ENCODE data around the gene SGMS1. TPM values are rescaled to one million over a fixed set of nuclear protein-coding genes. Genes with fewer than 3 reads are reported as not detected.

The SGMS1 gene
- total and polyA plus RNA-seq, 2 experiments from 2014 or later: 15.0 to 34.7 TPM

GRCh38 chr10:50613150-50613549 lies 10.6 kb downstream of the SGMS1 start (continued):
- TF ChIP-seq ZNF462 (CRISPR knock-in tag; IDR thresholded peaks at IDR 0.05): no peak

- no peak overlapping the region for H3K27ac ChIP-seq (ENCODE audit: low read depth)
- TF ChIP-seq NANOG (IDR thresholded peaks at IDR 0.05; ENCODE audit: borderline replicate concordance) (no peak), JUNB (IDR thresholded peaks at IDR 0.05; ENCODE audit: unreplicated experiment) (no peak), ZNF462 (CRISPR knock-in tag; IDR thresholded peaks at IDR 0.05) (no peak), ZNF331 (CRISPR knock-in tag; IDR thresholded peaks at IDR 0.05; ENCODE audit: low read depth) (no peak), ETS1 (IDR thresholded peaks at IDR 0.05) (no peak), CREB1 (CRISPR knock-in tag; IDR thresholded peaks at IDR 0.05; ENCODE audit: low read depth) (no peak)
Observed at GRCh38 chr10:50610368-50610767, 13.4 kb downstream of the SGMS1 start.

More at GRCh38 chr10:50610368-50610767, 13.4 kb downstream of the SGMS1 start:
- no peak for DNase-seq (ENCODE audit: low spot score)
- Histone ChIP-seq H3F3A (replicated peaks; ENCODE audit: low read depth) (no peaks in the 10 kb centered on the region), H3K36me3 (ENCODE audit: insufficient read depth) (no peaks in the 10 kb centered on the region), H2AFZ (no peak overlapping the region), H3K79me2 (replicated peaks; ENCODE audit: insufficient read depth) (peaks cover 100% of the 10 kb centered on the region), H3K4me3 (no peak overlapping the region), H3K4me2 (no peak overlapping the region), H3K9me2 (ENCODE audit: insufficient read depth) (no peaks in the 10 kb centered on the region), H3K4me1 (ENCODE audit: insufficient read depth) (peaks cover 39% of the 10 kb centered on the region), H4K20me1 (replicated peaks; ENCODE audit: insufficient read depth) (peaks cover 7% of the 10 kb centered on the region; the same call in 1 of the 2 replicates), H3K27me3 (ENCODE audit: insufficient read depth) (no peaks in the 10 kb centered on the region)
- Mint-ChIP-seq H3K4me3 (no peak overlapping the region), H3K27ac (no peak overlapping the region), H3K27me3 (ENCODE audit: insufficient read depth, low read depth, poor library complexity) (peaks cover 2% of the 10 kb centered on the region), H3K4me1 (peaks cover 52% of the 10 kb centered on the region), H3K36me3 (ENCODE audit: low read depth) (no peaks in the 10 kb centered on the region), H3K9me3 (no peaks in the 10 kb centered on the region)
- ATAC-seq: no peak
